ENCODE data around the gene TCTN2. TPM values are rescaled to one million over a fixed set of nuclear protein-coding genes. Genes with fewer than 3 reads are reported as not detected.

Gene TCTN2
- total RNA-seq, 1 donor from 2014 or later: 17.9 TPM

- no peak for DNase-seq
Measured at GRCh38 chr12:123686636-123687190, 15.8 kb downstream of the TCTN2 start.

- no peak for DNase-seq
Measured at GRCh38 chr12:123690191-123690840, 19.4 kb downstream of the TCTN2 start.

- no peak for DNase-seq
Measured at GRCh38 chr12:123696207-123696606, 25.3 kb downstream of the TCTN2 start.

- DNase-seq: no peak
Measured at GRCh38 chr12:123696646-123697045, 25.7 kb downstream of the TCTN2 start.

GRCh38 chr12:123705935-123706334 is 35.0 kb downstream of the TCTN2 start:
- DNase-seq: no peak

- no peak for DNase-seq
Measured at GRCh38 chr12:123707466-123707865, 36.6 kb downstream of the TCTN2 start.

GRCh38 chr12:123712780-123713319 is 41.9 kb downstream of the TCTN2 start:
- no peak for DNase-seq

GRCh38 chr12:123713398-123713797 is 42.5 kb downstream of the TCTN2 start:
- peak; percentile 20 for DNase-seq

- DNase-seq: no peak
Measured at GRCh38 chr12:123713823-123714585, 43.1 kb downstream of the TCTN2 start.

GRCh38 chr12:123715195-123715594 is 44.3 kb downstream of the TCTN2 start:
- no peak for DNase-seq

GRCh38 chr12:123717350-123717749 is 46.4 kb downstream of the TCTN2 start:
- no peak for DNase-seq

GRCh38 chr12:123720141-123720814 is 49.4 kb downstream of the TCTN2 start:
- DNase-seq: no peak

- no peak for DNase-seq
Measured at GRCh38 chr12:123721245-123721644, 50.3 kb downstream of the TCTN2 start.

GRCh38 chr12:123723011-123723410 is 52.1 kb downstream of the TCTN2 start:
- DNase-seq: no peak

- no peak for DNase-seq
Measured at GRCh38 chr12:123723765-123724164, 52.9 kb downstream of the TCTN2 start.

GRCh38 chr12:123726244-123726643 is 55.3 kb downstream of the TCTN2 start:
- DNase-seq: no peak

- DNase-seq: no peak
Measured at GRCh38 chr12:123726962-123727361, 56.0 kb downstream of the TCTN2 start.

GRCh38 chr12:123727878-123728277 is 57.0 kb downstream of the TCTN2 start:
- DNase-seq: no peak

- DNase-seq: no peak
Measured at GRCh38 chr12:123731596-123731995, 60.7 kb downstream of the TCTN2 start.

GRCh38 chr12:123732251-123732650 is 61.3 kb downstream of the TCTN2 start:
- DNase-seq: no peak

- DNase-seq: no peak
Measured at GRCh38 chr12:123733229-123733628, 62.3 kb downstream of the TCTN2 start.

GRCh38 chr12:123734268-123734667 is 63.4 kb downstream of the TCTN2 start:
- no peak for DNase-seq
